Right lobe of liver (tissue), 6 donors: Measurements from ENCODE around the gene DCTN2. TPM values are rescaled to one million over a fixed set of nuclear protein-coding genes. Genes with fewer than 3 reads are reported as not detected.

Experiments used
- ATAC-seq, 4 donors: fragments of 200-7000 bp; cut with Tn5 transposase; one replicate each; pipeline ENCODE4 v1.9.1; 2020; ENCODE audit warnings: mild to moderate bottlenecking in 4 of 4, moderate library complexity in 4 of 4
- DNase-seq, 3 donors: peaks; one replicate each; pipeline ENCODE4 v3.0.0-alpha.2; 2020
- H3K27ac ChIP-seq, 3 donors: fragments of 200-600 bp; one replicate each; pipeline ENCODE4 v1.8.0; 2022
- H3K27me3 ChIP-seq, 2 donors: fragments of 200-600 bp; one replicate each; pipeline ENCODE4 v1.8.0; 2022
- H3K36me3 ChIP-seq, 4 donors: fragments of 200-600 bp; sonication (generic) in 1 of 4; one replicate each; pipeline versions ENCODE4 v1.5.1 to v1.8.0; 2017 to 2022; ENCODE audit warnings: control low read depth in 1 of 4
- H3K4me1 ChIP-seq, 4 donors: fragments of 200-600 bp; sonication (generic) in 1 of 4; one replicate each; pipeline versions ENCODE4 v1.5.1 to v1.8.0; 2017 to 2022; ENCODE audit warnings: control low read depth in 1 of 4
- H3K4me3 ChIP-seq, 3 donors: fragments of 200-600 bp; one replicate each; pipeline ENCODE4 v1.8.0; 2022
- H3K9me3 ChIP-seq, 4 donors: fragments of 200-600 bp; sonication (generic) in 1 of 4; one replicate each; pipeline versions ENCODE4 v1.5.1 to v1.8.0; 2017 to 2022; ENCODE audit warnings: control low read depth in 1 of 4
- POLR2A ChIP-seq: fragments of 450-650 bp; IDR thresholded peaks from one replicate; pipeline ENCODE4 v1.6.1; 2017; ENCODE audit warnings: antibody characterized with exemption, mild to moderate bottlenecking
- WGBS: methylation state at CpG from one replicate; pipeline ENCODE4 v1.1.6; 2018; ENCODE audit warnings: low coverage, low lambda C conversion rate; ENCODE audit not compliant: insufficient coverage; ENCODE audit errors: missing lambda C conversion rate; 5-methylcytosine and 5-hydroxymethylcytosine counted together
- intact Hi-C, 2 donors: fragments of 100-400 bp; cut with DNase I; formaldehyde crosslinking; loops; one replicate each; pipeline versions ENCODE4 v1.11.2 to v1.14.1; 2022
- total RNA-seq, 6 experiments: library from RNA; depleted of rRNA in 2 of 6; stranded (reverse); fragments of >200 nt in 2 of 6; fragmentation: NEBNext Ultra II Directional in 3 of 6; extraction: Animal tissue kit (Norgen Biotek cat#: 25700) in 3 of 6; gene quantifications; one replicate each; pipeline versions ENCODE4 v1.1.0 to v1.2.4, GENCODE V29; 2016 to 2023
- TF ChIP-seq, protein P1 (sequence below), 4 donors: fragments of 200-600 bp in 3 of 4; fragments of 450-650 bp in 1 of 4; IDR thresholded peaks; one replicate each; pipeline versions ENCODE4 v1.5.1 to v1.8.0; 2016 to 2022; ENCODE audit warnings: antibody characterized with exemption in 4 of 4, mild to moderate bottlenecking in 2 of 4
- donor health status: DM: no; HTN: yes; CAD: no.
- donor health status: DM: no; HTN: no; CAD: no.
- donor health status: DM: no; HTN: no; CAD: no.
- donor health status: DM: no; HTN: yes; CAD: no.
- donor health status: DM: no; HTN: yes; CAD: no.

Gene DCTN2
- total RNA-seq, 6 experiments from 2014 or later, result 28.4 to 80.0 (median 36.0) TPM

DNA sequence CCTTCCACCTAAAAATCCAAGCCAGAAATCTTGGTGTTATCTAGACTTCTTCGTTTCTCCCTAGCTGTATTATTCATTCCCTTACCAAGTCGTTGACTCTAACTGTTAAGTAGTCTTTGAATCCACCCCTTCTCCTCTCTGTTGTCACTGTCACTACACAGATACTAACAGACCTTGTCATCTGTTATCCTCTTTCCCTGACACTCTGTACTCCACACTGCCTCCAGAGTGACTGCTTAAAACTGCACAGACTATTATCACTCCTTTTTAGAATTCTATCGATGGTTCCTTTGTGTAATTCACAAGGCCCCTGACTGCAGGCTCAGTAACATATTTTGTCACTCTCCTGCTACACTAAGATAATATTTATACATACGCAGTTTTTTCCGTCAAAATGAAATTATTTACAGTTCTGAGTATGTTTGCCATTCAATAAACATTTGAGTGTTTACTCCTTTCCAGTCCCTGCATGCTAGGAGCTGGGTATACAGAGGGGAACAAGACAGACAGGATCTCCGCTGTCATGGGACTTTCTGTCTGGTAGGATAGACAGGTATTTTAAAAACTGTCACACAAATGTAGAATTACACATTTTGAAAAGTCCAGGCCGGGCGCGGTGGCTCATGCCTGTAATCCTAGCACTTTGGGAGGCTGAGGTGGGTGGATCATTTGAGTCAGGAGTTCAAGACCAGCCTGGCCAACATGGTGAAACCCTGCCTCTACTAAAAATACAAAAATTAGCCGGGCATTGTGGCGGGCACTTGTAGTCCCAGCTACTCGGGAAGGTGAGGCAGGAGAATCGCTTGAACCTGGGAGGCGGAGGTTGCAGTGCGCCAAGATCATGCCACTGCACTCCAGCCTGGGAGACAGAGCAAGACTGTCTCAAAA, 55.4 kb downstream of the DCTN2 start:
- H3K4me1 ChIP-seq, result peaks cover 0 to 9% (median 4%) of the 10 kb centered on the region in 4 donors
- TF ChIP-seq POLR2A, result no peak
- TF ChIP-seq, protein P1, sequence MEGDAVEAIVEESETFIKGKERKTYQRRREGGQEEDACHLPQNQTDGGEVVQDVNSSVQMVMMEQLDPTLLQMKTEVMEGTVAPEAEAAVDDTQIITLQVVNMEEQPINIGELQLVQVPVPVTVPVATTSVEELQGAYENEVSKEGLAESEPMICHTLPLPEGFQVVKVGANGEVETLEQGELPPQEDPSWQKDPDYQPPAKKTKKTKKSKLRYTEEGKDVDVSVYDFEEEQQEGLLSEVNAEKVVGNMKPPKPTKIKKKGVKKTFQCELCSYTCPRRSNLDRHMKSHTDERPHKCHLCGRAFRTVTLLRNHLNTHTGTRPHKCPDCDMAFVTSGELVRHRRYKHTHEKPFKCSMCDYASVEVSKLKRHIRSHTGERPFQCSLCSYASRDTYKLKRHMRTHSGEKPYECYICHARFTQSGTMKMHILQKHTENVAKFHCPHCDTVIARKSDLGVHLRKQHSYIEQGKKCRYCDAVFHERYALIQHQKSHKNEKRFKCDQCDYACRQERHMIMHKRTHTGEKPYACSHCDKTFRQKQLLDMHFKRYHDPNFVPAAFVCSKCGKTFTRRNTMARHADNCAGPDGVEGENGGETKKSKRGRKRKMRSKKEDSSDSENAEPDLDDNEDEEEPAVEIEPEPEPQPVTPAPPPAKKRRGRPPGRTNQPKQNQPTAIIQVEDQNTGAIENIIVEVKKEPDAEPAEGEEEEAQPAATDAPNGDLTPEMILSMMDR (IDR thresholded peaks at IDR 0.05), result peak in 1 of 4 donors; percentile 11
- 85% methylated on average over 15 of the region's 15 CpGs for WGBS
- ATAC-seq (no peak), DNase-seq (no peak)
- intact Hi-C loops, result no loop called here
- no peak overlapping the region for H3K4me3 ChIP-seq
- no peak overlapping the region for H3K27ac ChIP-seq
- no peaks in the 10 kb centered on the region for H3K27me3 ChIP-seq
- H3K36me3 ChIP-seq, result peaks cover 0 to 30% (median 19%) of the 10 kb centered on the region in 4 donors
- no peaks in the 10 kb centered on the region for H3K9me3 ChIP-seq

DNA sequence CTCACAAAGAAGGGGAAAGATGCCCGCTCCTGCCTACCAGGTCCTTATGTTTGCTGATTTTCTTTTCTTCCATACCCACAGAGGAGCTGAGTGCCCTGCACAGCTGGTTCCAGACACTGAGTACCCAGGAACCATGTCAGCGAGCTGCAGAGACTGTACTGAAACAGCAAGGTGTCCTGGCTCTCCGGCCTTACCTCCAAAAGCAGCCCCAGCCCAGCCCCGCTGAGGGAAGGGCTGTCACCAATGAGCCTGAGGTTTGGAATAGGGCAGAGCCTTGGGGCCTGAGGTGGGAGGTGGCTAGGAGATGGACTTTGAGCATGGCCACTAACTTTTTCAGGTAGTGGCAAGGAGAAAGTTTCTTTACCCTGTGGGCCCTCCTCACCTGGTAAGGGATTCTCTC, 56.9 kb downstream of the DCTN2 start:
- intact Hi-C loops, result no loop called here
- WGBS, result no CpG with 5 or more reads among the region's 4 CpGs
- ATAC-seq, result no peak

DNA sequence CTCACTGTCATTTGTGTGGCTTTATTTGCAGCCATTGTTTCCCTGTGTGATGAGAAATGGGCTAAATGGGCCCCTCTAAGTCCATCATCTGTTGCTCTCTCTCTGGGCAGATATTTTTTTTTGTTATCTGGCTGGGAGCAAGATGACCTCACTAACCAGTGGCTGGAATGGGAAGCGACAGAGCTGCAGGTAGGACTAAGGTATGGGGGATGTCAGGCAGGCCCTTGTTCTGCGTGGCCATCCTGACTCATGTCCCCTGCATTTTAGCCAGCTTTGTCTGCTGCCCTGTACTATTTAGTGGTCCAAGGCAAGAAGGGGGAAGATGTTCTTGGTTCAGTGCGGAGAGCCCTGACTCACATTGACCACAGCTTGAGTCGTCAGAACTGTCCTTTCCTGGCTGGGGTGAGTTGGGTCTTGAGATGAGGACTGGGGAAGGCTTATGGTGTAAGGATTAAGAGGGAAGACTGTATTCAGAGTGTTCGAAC, 57.8 kb downstream of the DCTN2 start:
- intact Hi-C loops, result no loop called here
- peaks cover 0 to 30% (median 17%) of the 10 kb centered on the region in 4 donors for H3K36me3 ChIP-seq
- H3K4me1 ChIP-seq, result peaks cover 0 to 9% (median 4%) of the 10 kb centered on the region in 4 donors
- H3K9me3 ChIP-seq, result no peaks in the 10 kb centered on the region
- TF ChIP-seq POLR2A, result no peak
- TF ChIP-seq, protein P1 (IDR thresholded peaks at IDR 0.05), result no peak
- H3K27ac ChIP-seq, result no peak overlapping the region
- ATAC-seq (no peak), DNase-seq (no peak)
- H3K27me3 ChIP-seq, result no peaks in the 10 kb centered on the region
- WGBS, result 97% methylated on average over 4 of the region's 5 CpGs
- H3K4me3 ChIP-seq, result peak overlapping the region; percentile 80 to 94 (median 93)

More for the DNA sequence above, 56.9 kb downstream of the DCTN2 start:
- TF ChIP-seq, protein P1 (IDR thresholded peaks at IDR 0.05), result no peak
- TF ChIP-seq POLR2A, result no peak
- Histone ChIP-seq H3K36me3 (peaks cover 0 to 30% (median 17%) of the 10 kb centered on the region in 4 donors), H3K9me3 (no peaks in the 10 kb centered on the region), H3K4me1 (peaks cover 0 to 9% (median 4%) of the 10 kb centered on the region in 4 donors), H3K27me3 (no peaks in the 10 kb centered on the region), H3K27ac (no peak overlapping the region), H3K4me3 (no peak overlapping the region)
- no peak for DNase-seq

DNA sequence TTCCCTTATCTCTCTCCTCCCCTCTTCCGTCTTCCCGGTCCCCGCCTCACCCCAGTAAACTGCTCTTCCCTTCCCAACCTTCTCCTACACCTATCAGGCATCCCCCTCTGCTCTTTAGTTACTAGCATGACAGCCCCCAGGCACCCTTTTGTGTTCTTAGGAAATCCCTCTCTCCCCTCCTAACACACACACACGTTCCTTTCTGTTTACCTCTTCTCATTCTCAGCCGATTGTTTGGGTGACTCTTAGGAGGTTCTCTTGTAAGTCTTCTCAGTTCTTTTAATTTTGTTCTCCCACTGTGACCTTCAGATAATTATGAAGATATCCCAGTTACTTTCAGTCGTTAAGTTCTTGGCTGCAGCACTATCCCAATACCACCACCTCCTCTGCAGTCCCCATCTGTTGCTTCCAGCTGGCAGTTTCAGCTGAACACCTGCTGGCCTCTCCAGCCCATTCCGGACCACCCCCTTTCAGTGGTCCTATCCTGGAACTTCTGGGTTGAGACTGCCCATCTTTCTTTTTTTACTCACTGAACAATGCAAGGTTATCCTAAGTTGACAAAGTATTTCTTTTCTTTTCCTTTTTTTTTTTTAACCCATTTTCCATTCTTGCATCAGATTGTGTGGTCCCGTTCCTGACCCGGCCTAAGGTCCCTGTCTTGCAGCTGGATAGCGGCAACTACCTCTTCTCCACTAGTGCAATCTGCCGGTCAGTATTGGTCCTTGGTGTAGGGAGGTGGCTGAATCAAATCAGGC, 58.4 kb downstream of the DCTN2 start:
- no peak for DNase-seq
- TF ChIP-seq, protein P1 (IDR thresholded peaks at IDR 0.05), result no peak
- no peak for TF ChIP-seq POLR2A
- WGBS, result 18% methylated on average over 11 of the region's 11 CpGs
- intact Hi-C loops, result no loop called here
- Histone ChIP-seq H3K27ac (peak overlapping the region; percentile 11 to 39 (median 36)), H3K27me3 (no peaks in the 10 kb centered on the region), H3K36me3 (peaks cover 0 to 27% (median 15%) of the 10 kb centered on the region in 4 donors), H3K9me3 (no peaks in the 10 kb centered on the region), H3K4me3 (peak overlapping the region; percentile 80 to 94 (median 93)), H3K4me1 (peaks cover 0 to 9% (median 4%) of the 10 kb centered on the region in 4 donors)
- no peak for ATAC-seq
